ENCODE measurements around the gene RIMS3.

DNA sequence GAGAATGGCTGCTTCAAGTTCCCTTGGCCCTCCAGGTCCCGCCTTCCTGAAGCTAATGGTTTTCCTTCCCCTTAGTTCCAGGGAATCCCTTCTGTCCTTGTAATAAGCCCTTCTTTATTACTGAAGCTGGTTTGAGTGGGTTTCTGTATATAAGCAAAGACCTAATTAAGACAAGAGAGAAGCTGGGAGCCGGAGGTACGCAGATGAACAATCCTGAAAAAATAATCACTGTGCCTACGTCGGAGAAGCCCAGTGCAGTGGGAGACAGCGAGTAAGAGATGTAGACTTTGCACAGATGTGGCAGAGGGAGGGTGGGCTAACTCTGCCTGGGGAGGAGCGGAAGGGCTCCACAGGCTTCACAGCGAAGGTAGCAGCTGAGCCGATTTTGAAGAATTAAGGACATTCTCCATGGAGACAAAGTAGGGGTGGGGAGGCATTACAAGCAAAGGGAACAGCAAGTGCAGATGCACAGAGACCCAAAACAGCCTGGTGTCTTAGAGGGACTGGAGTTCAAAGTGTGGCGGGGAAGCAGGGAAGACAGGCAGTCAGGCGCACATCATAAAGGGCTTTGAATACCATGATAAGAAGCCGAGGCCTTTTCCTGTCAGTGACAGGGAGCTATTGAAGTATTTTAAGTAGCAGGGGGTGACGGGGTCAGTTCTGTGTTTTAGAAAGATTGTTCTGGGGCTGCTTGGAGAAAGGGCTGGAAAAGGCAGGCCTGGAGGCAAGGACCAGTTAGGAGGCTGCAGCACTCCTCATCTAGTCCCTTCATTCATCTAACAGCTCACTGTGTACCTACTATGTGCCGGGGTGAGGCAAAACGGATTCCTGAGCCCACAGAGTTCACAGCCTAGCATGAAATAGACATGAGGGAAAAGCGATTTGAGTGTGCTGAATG is 6.5 kb downstream of the RIMS3 start:
- TF ChIP-seq, protein P1, sequence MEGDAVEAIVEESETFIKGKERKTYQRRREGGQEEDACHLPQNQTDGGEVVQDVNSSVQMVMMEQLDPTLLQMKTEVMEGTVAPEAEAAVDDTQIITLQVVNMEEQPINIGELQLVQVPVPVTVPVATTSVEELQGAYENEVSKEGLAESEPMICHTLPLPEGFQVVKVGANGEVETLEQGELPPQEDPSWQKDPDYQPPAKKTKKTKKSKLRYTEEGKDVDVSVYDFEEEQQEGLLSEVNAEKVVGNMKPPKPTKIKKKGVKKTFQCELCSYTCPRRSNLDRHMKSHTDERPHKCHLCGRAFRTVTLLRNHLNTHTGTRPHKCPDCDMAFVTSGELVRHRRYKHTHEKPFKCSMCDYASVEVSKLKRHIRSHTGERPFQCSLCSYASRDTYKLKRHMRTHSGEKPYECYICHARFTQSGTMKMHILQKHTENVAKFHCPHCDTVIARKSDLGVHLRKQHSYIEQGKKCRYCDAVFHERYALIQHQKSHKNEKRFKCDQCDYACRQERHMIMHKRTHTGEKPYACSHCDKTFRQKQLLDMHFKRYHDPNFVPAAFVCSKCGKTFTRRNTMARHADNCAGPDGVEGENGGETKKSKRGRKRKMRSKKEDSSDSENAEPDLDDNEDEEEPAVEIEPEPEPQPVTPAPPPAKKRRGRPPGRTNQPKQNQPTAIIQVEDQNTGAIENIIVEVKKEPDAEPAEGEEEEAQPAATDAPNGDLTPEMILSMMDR (IDR thresholded peaks at IDR 0.05; ENCODE audit: insufficient read depth, low read length, poor library complexity, severe bottlenecking) = no peak
- TF ChIP-seq EZH2phosphoT487 (conservative IDR thresholded peaks at IDR 0.05; ENCODE audit: low read length) = no peak
